GM12892 (cell line): ENCODE results near the gene OR5B21.

Experiments used
- DNase-seq: peaks from one replicate; pipeline ENCODE4 v3.0.0; 2011; ENCODE audit not compliant: insufficient read length
- FAIRE-seq: peaks from 2 replicates; lab custom pipeline; 2011; peaks lifted over from hg19 to GRCh38; lab: Jason Lieb, UNC
- POLR2A ChIP-seq: IDR thresholded peaks from 2 replicates; pipeline ENCODE4 v1.6.1; 2011; ENCODE audit warnings: low read depth, low read length, control low read depth
- POLR2AphosphoS5 ChIP-seq: IDR thresholded peaks from 2 replicates; pipeline ENCODE4 v1.6.1; 2011; ENCODE audit warnings: low read depth, low read length, control low read depth
- TAF1 ChIP-seq: IDR thresholded peaks from 2 replicates; pipeline ENCODE4 v1.6.1; 2011; ENCODE audit warnings: low read depth, mild to moderate bottlenecking, control low read depth, low read length, borderline replicate concordance

The OR5B21 gene

GRCh38 chr11:58508814-58509213 lies 909 bp upstream of the OR5B21 start:
- FAIRE-seq (no peak), DNase-seq (no peak)
- TF ChIP-seq TAF1: no peak
- no peak for TF ChIP-seq POLR2AphosphoS5
- no peak for TF ChIP-seq POLR2A

GRCh38 chr11:58507355-58507754 lies 550 bp downstream of the OR5B21 start:
- peak; percentile 66 for FAIRE-seq
- TF ChIP-seq POLR2AphosphoS5 (no peak), POLR2A (no peak), TAF1 (no peak)
- DNase-seq: no peak

GRCh38 chr11:58506935-58507334 lies 970 bp downstream of the OR5B21 start:
- no peak for DNase-seq
- no peak for TF ChIP-seq POLR2AphosphoS5
- no peak for TF ChIP-seq POLR2A
- no peak for TF ChIP-seq TAF1
- peak; percentile 82 for FAIRE-seq

GRCh38 chr11:58505849-58506248 lies 2.1 kb downstream of the OR5B21 start:
- no peak for TF ChIP-seq TAF1
- FAIRE-seq (peak; percentile 68), DNase-seq (no peak)

- DNase-seq: no peak
- TF ChIP-seq POLR2A (no peak), TAF1 (no peak), POLR2AphosphoS5 (no peak)
- peak; percentile 74 for FAIRE-seq
These were observed 3.7 kb downstream of the OR5B21 start for GRCh38 chr11:58504232-58504631.

- no peak for DNase-seq
- FAIRE-seq: peak; percentile 81
- no peak for TF ChIP-seq POLR2A
- TF ChIP-seq TAF1: no peak
- no peak for TF ChIP-seq POLR2AphosphoS5
These were observed 4.5 kb downstream of the OR5B21 start for GRCh38 chr11:58503361-58503856.

- FAIRE-seq: no peak
- no peak for TF ChIP-seq TAF1
- no peak for DNase-seq
These were observed 5.9 kb downstream of the OR5B21 start for GRCh38 chr11:58502004-58502403.

GRCh38 chr11:58498464-58498863 lies 9.4 kb downstream of the OR5B21 start:
- no peak for DNase-seq

GRCh38 chr11:58497951-58498350 lies 10.0 kb downstream of the OR5B21 start:
- DNase-seq (no peak), FAIRE-seq (no peak)
- TF ChIP-seq TAF1 (no peak), POLR2A (no peak)

More at GRCh38 chr11:58498464-58498863, 9.4 kb downstream of the OR5B21 start:
- FAIRE-seq: no peak
- no peak for TF ChIP-seq POLR2A
- TF ChIP-seq POLR2AphosphoS5: no peak
- TF ChIP-seq TAF1: no peak

- DNase-seq: no peak
- no peak for TF ChIP-seq POLR2AphosphoS5
- no peak for TF ChIP-seq TAF1
- TF ChIP-seq POLR2A: no peak
- FAIRE-seq: peak; percentile 76
These were observed 12.0 kb downstream of the OR5B21 start for GRCh38 chr11:58495906-58496305.

GRCh38 chr11:58494101-58494500 lies 13.8 kb downstream of the OR5B21 start:
- DNase-seq (no peak), FAIRE-seq (no peak)
- TF ChIP-seq POLR2AphosphoS5 (no peak), TAF1 (no peak), POLR2A (no peak)

GRCh38 chr11:58493676-58494075 lies 14.2 kb downstream of the OR5B21 start:
- DNase-seq (no peak), FAIRE-seq (no peak)
- TF ChIP-seq POLR2A (no peak), POLR2AphosphoS5 (no peak), TAF1 (no peak)

GRCh38 chr11:58490827-58491226 lies 17.1 kb downstream of the OR5B21 start:
- peak; percentile 21 for FAIRE-seq
- DNase-seq: no peak
- TF ChIP-seq TAF1 (no peak), POLR2A (no peak), POLR2AphosphoS5 (no peak)
